Smooth muscle cell (in vitro differentiated cells): ENCODE results near the gene ZNF408. TPM values are rescaled to one million over a fixed set of nuclear protein-coding genes. Genes with fewer than 3 reads are reported as not detected.

Source experiments
- DNase-seq: peaks from one replicate; lab custom pipeline; 2025; ENCODE audit not compliant: unreplicated experiment; lab: John Stamatoyannopoulos, UW
- H2AFZ ChIP-seq: fragments of 200-600 bp; sonication (generic); 2 replicates; pipeline ENCODE4 v1.6.0; 2016; ENCODE audit warnings: antibody characterized with exemption, low read depth, mild to moderate bottlenecking
- H3F3A ChIP-seq: fragments of 200-600 bp; sonication (generic); 2 replicates; pipeline ENCODE4 v1.6.0; 2017; ENCODE audit warnings: antibody characterized with exemption, low read depth
- H3K27ac ChIP-seq: fragments of 200-600 bp; sonication (generic); 2 replicates; pipeline ENCODE4 v1.5.1; 2016; ENCODE audit warnings: low read depth, mild to moderate bottlenecking
- H3K27me3 ChIP-seq: fragments of 200-600 bp; sonication (generic); 2 replicates; pipeline ENCODE4 v1.6.1; 2016; ENCODE audit warnings: low read depth, mild to moderate bottlenecking
- H3K36me3 ChIP-seq: fragments of 200-600 bp; sonication (generic); 2 replicates; pipeline ENCODE4 v1.5.1; 2016; ENCODE audit warnings: low read depth
- H3K4me1 ChIP-seq: fragments of 200-600 bp; sonication (generic); 2 replicates; pipeline ENCODE4 v1.5.1; 2016; ENCODE audit warnings: low read depth
- H3K4me2 ChIP-seq: fragments of 200-600 bp; sonication (generic); 2 replicates; pipeline ENCODE4 v1.6.0; 2016; ENCODE audit warnings: mild to moderate bottlenecking
- H3K4me3 ChIP-seq: fragments of 200-600 bp; sonication (generic); 2 replicates; pipeline ENCODE4 v1.5.1; 2016; ENCODE audit warnings: mild to moderate bottlenecking
- H3K79me2 ChIP-seq: fragments of 200-600 bp; sonication (generic); 2 replicates; pipeline ENCODE4 v1.6.0; 2016; ENCODE audit warnings: low read depth, mild to moderate bottlenecking
- H3K9ac ChIP-seq: fragments of 200-600 bp; sonication (generic); 2 replicates; pipeline ENCODE4 v1.6.0; 2016; ENCODE audit warnings: low read depth
- H3K9me3 ChIP-seq: fragments of 200-600 bp; sonication (generic); replicated peaks from 2 replicates; pipeline ENCODE4 v1.5.1; 2016; ENCODE audit warnings: low read depth
- H4K20me1 ChIP-seq: fragments of 200-600 bp; sonication (generic); 2 replicates; pipeline ENCODE4 v1.6.0; 2016; ENCODE audit warnings: low read depth
- WGBS: methylation state at CpG from one replicate; pipeline ENCODE4 v1.1.7; 2016; ENCODE audit warnings: low lambda C conversion rate; 5-methylcytosine and 5-hydroxymethylcytosine counted together
- polyA plus RNA-seq: library from polyadenylated mRNA; unstranded; fragments of >200 nt; fragmentation: Nextera tagmentation; extraction: Ambion mirVana; gene quantifications from 2 replicates; pipeline ENCODE4 v1.2.1, GENCODE V29; 2016
- total RNA-seq: library from RNA; depleted of rRNA; stranded (reverse); fragments of >200 nt; gene quantifications from 2 replicates; pipeline ENCODE4 v1.2.3, GENCODE V29; 2014
- TF ChIP-seq, protein P1 (sequence below): fragments of 200-600 bp; sonication (generic); IDR thresholded peaks from 2 replicates; pipeline ENCODE4 v1.5.1; 2017; ENCODE audit warnings: borderline replicate concordance, mild to moderate bottlenecking, antibody characterized with exemption; ENCODE audit not compliant: insufficient read depth, poor library complexity, severe bottlenecking

ZNF408 gene
- total and polyA plus RNA-seq, 2 experiments from 2014 or later = 6.2 to 15.8 TPM

DNA sequence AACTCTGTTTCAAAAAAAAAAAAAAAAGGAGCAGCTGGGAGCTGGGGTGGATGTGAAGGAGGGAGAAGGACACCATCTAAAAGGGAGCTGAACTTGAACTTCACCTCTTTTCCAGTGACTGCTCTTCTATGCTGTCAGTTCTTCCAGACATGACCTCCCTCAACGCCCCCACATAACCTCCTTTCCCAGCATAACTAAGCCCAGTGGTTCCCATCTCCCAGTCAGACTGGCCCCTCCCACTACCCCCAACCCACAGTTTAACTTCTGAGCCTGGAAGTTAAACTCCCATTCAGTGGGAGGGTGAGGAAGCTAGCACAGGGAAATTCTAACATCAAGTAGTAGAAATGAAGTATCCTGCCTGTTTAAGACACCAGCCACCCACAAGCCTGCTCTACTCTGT lies 2.2 kb upstream of the ZNF408 start:
- H3K9me3 ChIP-seq = no peaks in the 10 kb centered on the region
- TF ChIP-seq, protein P1, sequence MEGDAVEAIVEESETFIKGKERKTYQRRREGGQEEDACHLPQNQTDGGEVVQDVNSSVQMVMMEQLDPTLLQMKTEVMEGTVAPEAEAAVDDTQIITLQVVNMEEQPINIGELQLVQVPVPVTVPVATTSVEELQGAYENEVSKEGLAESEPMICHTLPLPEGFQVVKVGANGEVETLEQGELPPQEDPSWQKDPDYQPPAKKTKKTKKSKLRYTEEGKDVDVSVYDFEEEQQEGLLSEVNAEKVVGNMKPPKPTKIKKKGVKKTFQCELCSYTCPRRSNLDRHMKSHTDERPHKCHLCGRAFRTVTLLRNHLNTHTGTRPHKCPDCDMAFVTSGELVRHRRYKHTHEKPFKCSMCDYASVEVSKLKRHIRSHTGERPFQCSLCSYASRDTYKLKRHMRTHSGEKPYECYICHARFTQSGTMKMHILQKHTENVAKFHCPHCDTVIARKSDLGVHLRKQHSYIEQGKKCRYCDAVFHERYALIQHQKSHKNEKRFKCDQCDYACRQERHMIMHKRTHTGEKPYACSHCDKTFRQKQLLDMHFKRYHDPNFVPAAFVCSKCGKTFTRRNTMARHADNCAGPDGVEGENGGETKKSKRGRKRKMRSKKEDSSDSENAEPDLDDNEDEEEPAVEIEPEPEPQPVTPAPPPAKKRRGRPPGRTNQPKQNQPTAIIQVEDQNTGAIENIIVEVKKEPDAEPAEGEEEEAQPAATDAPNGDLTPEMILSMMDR = no peak
- peaks cover 6% of the 10 kb centered on the region for H3K36me3 ChIP-seq
- H3K4me2 ChIP-seq = peak overlapping the region; percentile 100
- H3K4me3 ChIP-seq = peak overlapping the region; percentile 73
- H3K4me1 ChIP-seq = peaks cover 8% of the 10 kb centered on the region
- no peak overlapping the region for H2AFZ ChIP-seq
- WGBS = 67% methylated on average over 1 of the region's 1 CpG
- H3F3A ChIP-seq = peaks cover 8% of the 10 kb centered on the region
- peak overlapping the region; percentile 96 for H3K27ac ChIP-seq
- peaks cover 44% of the 10 kb centered on the region for H3K79me2 ChIP-seq
- DNase-seq = no peak
- no peaks in the 10 kb centered on the region for H3K27me3 ChIP-seq
- H4K20me1 ChIP-seq = peaks cover 11% of the 10 kb centered on the region
- no peak overlapping the region for H3K9ac ChIP-seq

DNA sequence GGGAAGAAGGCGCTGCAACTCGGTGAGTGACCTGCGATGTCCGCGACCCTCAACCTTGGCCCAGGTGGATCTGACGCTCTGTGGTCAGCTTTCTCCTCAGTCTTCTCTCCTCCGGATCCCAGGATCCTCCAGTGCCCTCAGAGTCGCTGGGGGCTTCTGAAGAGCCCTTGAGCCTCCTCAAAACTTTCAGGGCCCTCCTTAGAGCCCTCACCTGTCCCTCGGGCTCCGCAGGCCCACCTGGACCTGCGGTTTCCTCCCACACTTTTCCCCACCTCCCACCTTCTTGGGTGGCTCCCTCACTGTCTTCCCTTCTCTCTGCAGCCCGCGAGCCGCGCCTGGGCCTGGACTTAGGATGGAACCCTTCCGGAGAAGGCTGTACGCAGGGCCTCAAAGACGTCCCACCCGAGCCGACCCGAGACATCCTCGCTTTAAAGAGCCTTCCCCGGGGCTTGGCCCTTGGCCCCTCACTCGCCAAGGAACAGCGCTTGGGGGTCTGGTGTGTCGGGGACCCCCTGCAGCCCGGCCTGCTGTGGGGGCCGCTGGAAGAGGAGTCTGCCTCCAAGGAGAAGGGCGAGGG lies 335 bp downstream of the ZNF408 start:
- Histone ChIP-seq H3K79me2 (peaks cover 41% of the 10 kb centered on the region), H3K4me2 (peak overlapping the region; percentile 100), H2AFZ (peak overlapping the region; percentile 96), H4K20me1 (peaks cover 10% of the 10 kb centered on the region), H3F3A (peaks cover 8% of the 10 kb centered on the region), H3K4me3 (peak overlapping the region; percentile 73), H3K4me1 (peaks cover 8% of the 10 kb centered on the region), H3K9ac (peak overlapping the region; percentile 92), H3K9me3 (no peaks in the 10 kb centered on the region), H3K27me3 (no peaks in the 10 kb centered on the region), H3K27ac (peak overlapping the region; percentile 96), H3K36me3 (peaks cover 6% of the 10 kb centered on the region)
- 2% methylated on average over 27 of the region's 29 CpGs for WGBS
- no peak for DNase-seq
- TF ChIP-seq, protein P1 = no peak

DNA sequence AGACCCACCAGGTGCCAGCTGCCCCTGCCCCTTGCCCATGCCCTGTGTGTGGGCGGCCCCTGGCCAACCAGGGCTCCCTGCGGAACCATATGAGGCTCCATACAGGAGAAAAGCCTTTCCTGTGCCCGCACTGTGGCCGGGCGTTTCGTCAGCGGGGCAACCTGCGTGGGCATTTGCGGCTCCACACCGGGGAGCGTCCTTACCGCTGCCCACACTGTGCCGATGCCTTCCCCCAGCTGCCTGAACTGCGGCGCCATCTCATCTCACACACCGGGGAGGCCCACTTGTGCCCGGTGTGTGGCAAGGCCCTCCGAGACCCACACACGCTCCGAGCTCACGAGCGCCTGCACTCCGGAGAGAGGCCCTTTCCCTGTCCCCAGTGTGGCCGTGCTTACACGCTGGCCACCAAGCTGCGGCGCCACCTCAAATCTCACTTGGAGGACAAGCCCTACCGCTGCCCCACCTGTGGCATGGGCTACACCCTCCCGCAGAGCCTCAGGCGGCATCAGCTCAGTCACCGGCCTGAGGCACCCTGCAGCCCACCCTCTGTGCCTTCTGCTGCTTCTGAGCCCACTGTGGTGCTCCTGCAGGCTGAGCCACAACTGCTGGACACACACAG lies 4.3 kb downstream of the ZNF408 start:
- WGBS = 98% methylated on average over 28 of the region's 31 CpGs
- TF ChIP-seq, protein P1 = no peak

More for the DNA sequence above, 4.3 kb downstream of the ZNF408 start:
- H2AFZ ChIP-seq = no peak overlapping the region
- H3K4me1 ChIP-seq = no peaks in the 10 kb centered on the region
- H3K79me2 ChIP-seq = peaks cover 21% of the 10 kb centered on the region
- no peaks in the 10 kb centered on the region for H3K9me3 ChIP-seq
- no peak overlapping the region for H3K4me2 ChIP-seq
- peaks cover 6% of the 10 kb centered on the region for H3K36me3 ChIP-seq
- DNase-seq = no peak
- H3K4me3 ChIP-seq = no peak overlapping the region
- no peaks in the 10 kb centered on the region for H4K20me1 ChIP-seq
- no peak overlapping the region for H3K9ac ChIP-seq
- H3K27ac ChIP-seq = no peak overlapping the region
- peaks cover 2% of the 10 kb centered on the region for H3F3A ChIP-seq
- H3K27me3 ChIP-seq = no peaks in the 10 kb centered on the region
